ENCODE data around the gene ADAMTS17. TPM values are rescaled to one million over a fixed set of nuclear protein-coding genes. Genes with fewer than 3 reads are reported as not detected.

ADAMTS17 gene
- total RNA-seq, 1 experiment from 2014 or later: 4.2 TPM

GRCh38 chr15:100330629-100331215, 11.1 kb downstream of the ADAMTS17 start:
- no peak overlapping the region for H3K4me2 ChIP-seq (ENCODE audit: low read length)
- no peaks in the 10 kb centered on the region for H3K9me3 ChIP-seq (ENCODE audit: control insufficient read depth in 1 of 2, insufficient read depth in 1 of 2, low read depth in 1 of 2, low read length in 2 of 2)
- TF ChIP-seq, protein P1, sequence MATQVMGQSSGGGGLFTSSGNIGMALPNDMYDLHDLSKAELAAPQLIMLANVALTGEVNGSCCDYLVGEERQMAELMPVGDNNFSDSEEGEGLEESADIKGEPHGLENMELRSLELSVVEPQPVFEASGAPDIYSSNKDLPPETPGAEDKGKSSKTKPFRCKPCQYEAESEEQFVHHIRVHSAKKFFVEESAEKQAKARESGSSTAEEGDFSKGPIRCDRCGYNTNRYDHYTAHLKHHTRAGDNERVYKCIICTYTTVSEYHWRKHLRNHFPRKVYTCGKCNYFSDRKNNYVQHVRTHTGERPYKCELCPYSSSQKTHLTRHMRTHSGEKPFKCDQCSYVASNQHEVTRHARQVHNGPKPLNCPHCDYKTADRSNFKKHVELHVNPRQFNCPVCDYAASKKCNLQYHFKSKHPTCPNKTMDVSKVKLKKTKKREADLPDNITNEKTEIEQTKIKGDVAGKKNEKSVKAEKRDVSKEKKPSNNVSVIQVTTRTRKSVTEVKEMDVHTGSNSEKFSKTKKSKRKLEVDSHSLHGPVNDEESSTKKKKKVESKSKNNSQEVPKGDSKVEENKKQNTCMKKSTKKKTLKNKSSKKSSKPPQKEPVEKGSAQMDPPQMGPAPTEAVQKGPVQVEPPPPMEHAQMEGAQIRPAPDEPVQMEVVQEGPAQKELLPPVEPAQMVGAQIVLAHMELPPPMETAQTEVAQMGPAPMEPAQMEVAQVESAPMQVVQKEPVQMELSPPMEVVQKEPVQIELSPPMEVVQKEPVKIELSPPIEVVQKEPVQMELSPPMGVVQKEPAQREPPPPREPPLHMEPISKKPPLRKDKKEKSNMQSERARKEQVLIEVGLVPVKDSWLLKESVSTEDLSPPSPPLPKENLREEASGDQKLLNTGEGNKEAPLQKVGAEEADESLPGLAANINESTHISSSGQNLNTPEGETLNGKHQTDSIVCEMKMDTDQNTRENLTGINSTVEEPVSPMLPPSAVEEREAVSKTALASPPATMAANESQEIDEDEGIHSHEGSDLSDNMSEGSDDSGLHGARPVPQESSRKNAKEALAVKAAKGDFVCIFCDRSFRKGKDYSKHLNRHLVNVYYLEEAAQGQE (IDR thresholded peaks at IDR 0.05; ENCODE audit: low read depth): no peak
- TF ChIP-seq, protein P2, sequence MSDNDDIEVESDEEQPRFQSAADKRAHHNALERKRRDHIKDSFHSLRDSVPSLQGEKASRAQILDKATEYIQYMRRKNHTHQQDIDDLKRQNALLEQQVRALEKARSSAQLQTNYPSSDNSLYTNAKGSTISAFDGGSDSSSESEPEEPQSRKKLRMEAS (IDR thresholded peaks at IDR 0.05): no peak
- TF ChIP-seq CEBPB (IDR thresholded peaks at IDR 0.05; ENCODE audit: low read depth): no peak
- TF ChIP-seq POLR2A (IDR thresholded peaks at IDR 0.05; ENCODE audit: borderline replicate concordance, extremely low read depth, insufficient read depth, insufficient read length): no peak
- TF ChIP-seq YY1 (IDR thresholded peaks at IDR 0.05; ENCODE audit: extremely low read depth, insufficient replicate concordance, low read depth, low read length): no peak
- no peak for TF ChIP-seq CBX3 (IDR thresholded peaks at IDR 0.05; ENCODE audit: low read depth)
- TF ChIP-seq SIN3A (IDR thresholded peaks at IDR 0.05; ENCODE audit: low read depth): no peak
- ChIA-PET POLR2A (interaction anchor here (0.5 kb wide), 1 partner anchor 12 kb away, joined by 3 read pairs; the partner anchor contains the start of gene ADAMTS17), RAD21 (ENCODE audit: low non-redundant PET in 1 of 2, low total read pairs in 2 of 2, uncharacterized antibody in 2 of 2, unreplicated experiment in 2 of 2) (no interaction called here), CTCF (interaction anchor here (0.8 to 3.2 kb wide), 2 partner anchors 12 to 20 kb away, joined by 3 to 10 read pairs; partner anchors contain the start of gene ADAMTS17)
- DNase-seq (ENCODE audit: low read depth, low spot score) (no peak), ATAC-seq (no peak)
- H3K9me2 ChIP-seq (ENCODE audit: insufficient read depth): no peaks in the 10 kb centered on the region
- H3K9ac ChIP-seq (ENCODE audit: low read length): no peak overlapping the region
- H3K79me2 ChIP-seq (ENCODE audit: insufficient read depth, low read length): no peaks in the 10 kb centered on the region
- H2AFZ ChIP-seq (ENCODE audit: low read depth, low read length, poor library complexity, severe bottlenecking): no peak overlapping the region
- intact Hi-C loops (cut with micrococcal nuclease): no loop called here
- H3K27me3 ChIP-seq (ENCODE audit: insufficient read depth, low read length): no peaks in the 10 kb centered on the region
- BruUV-seq (replicated peaks): no TSS peak
- no peaks in the 10 kb centered on the region for H4K20me1 ChIP-seq (ENCODE audit: insufficient read depth)
- no peak overlapping the region for H3K4me3 ChIP-seq (replicated peaks in 1 of 2; ENCODE audit: low read depth in 1 of 2, low read length in 2 of 2)
- no peaks in the 10 kb centered on the region for H3K4me1 ChIP-seq (ENCODE audit: control insufficient read depth in 1 of 2, insufficient read depth in 2 of 2, low read length in 2 of 2)
- no peaks in the 10 kb centered on the region for H3K36me3 ChIP-seq (ENCODE audit: control insufficient read depth in 1 of 2, insufficient read depth in 2 of 2, low read length in 2 of 2)
- no peak overlapping the region for H3K27ac ChIP-seq (ENCODE audit: low read depth, low read length)

All from HCT116 (cell line).